HEK293T (cell line): ENCODE data around the gene RS1.

ENCODE experiments used
- CTCF ChIA-PET: fragments of 350-600 bp; formaldehyde crosslinking; extraction: SDS; loops from one replicate; lab custom pipeline; 2021; ENCODE audit warnings: antibody characterized with exemption, inconsistent platforms; lab: Yijun Ruan, JAX
- POLR2A ChIA-PET: fragments of 350-600 bp; formaldehyde crosslinking; extraction: SDS; loops from one replicate; lab custom pipeline; 2020; ENCODE audit warnings: antibody characterized with exemption, inconsistent platforms; lab: Yijun Ruan, JAX
- DNase-seq: peaks from one replicate; pipeline ENCODE4 v3.0.0; 2012; ENCODE audit warnings: mixed read lengths; ENCODE audit errors: extremely low spot score
- ARNT ChIP-seq: fragments of 450-650 bp; IDR thresholded peaks from 2 replicates; pipeline ENCODE4 v1.6.1; 2017; ENCODE audit warnings: mild to moderate bottlenecking
- BHLHE40 ChIP-seq: fragments of 450-650 bp; IDR thresholded peaks from 2 replicates; pipeline ENCODE4 v1.6.1; 2016; ENCODE audit warnings: mild to moderate bottlenecking, moderate library complexity, borderline replicate concordance
- CTBP1 ChIP-seq: fragments of 450-650 bp; IDR thresholded peaks from 2 replicates; pipeline ENCODE4 v1.6.1; 2016; ENCODE audit warnings: borderline replicate concordance
- ELF4 ChIP-seq: fragments of 450-650 bp; IDR thresholded peaks from 2 replicates; pipeline ENCODE4 v1.6.1; 2017; ENCODE audit warnings: antibody characterized with exemption
- FOXA1 ChIP-seq: fragments of 450-650 bp; IDR thresholded peaks from 2 replicates; pipeline ENCODE4 v1.6.1; 2016; ENCODE audit warnings: mild to moderate bottlenecking
- FOXK2 ChIP-seq: fragments of 450-650 bp; IDR thresholded peaks from 2 replicates; pipeline ENCODE4 v1.6.1; 2016; ENCODE audit warnings: mild to moderate bottlenecking
- FOXM1 ChIP-seq: fragments of 450-650 bp; IDR thresholded peaks from 2 replicates; pipeline ENCODE4 v1.6.1; 2017; ENCODE audit warnings: mild to moderate bottlenecking, borderline replicate concordance
- HDGF ChIP-seq: fragments of 450-650 bp; IDR thresholded peaks from 2 replicates; pipeline ENCODE4 v1.6.1; 2017; ENCODE audit warnings: antibody characterized with exemption, borderline replicate concordance
- L3MBTL2 ChIP-seq: fragments of 450-650 bp; conservative IDR thresholded peaks from 2 replicates; pipeline ENCODE4 v1.6.1; 2016; ENCODE audit warnings: mild to moderate bottlenecking
- LEF1 ChIP-seq: fragments of 450-650 bp; IDR thresholded peaks from 2 replicates; pipeline ENCODE4 v1.6.1; 2017; ENCODE audit warnings: mild to moderate bottlenecking, borderline replicate concordance
- NFRKB ChIP-seq: fragments of 450-650 bp; IDR thresholded peaks from 2 replicates; pipeline ENCODE4 v1.6.1; 2016; ENCODE audit warnings: mild to moderate bottlenecking, moderate library complexity
- PKNOX1 ChIP-seq: fragments of 450-650 bp; IDR thresholded peaks from 2 replicates; pipeline ENCODE4 v1.6.1; 2016
- SP1 ChIP-seq: fragments of 450-650 bp; IDR thresholded peaks from 2 replicates; pipeline ENCODE4 v1.6.1; 2017
- SUZ12 ChIP-seq: fragments of 450-650 bp; IDR thresholded peaks from 2 replicates; pipeline ENCODE4 v1.6.1; 2016; ENCODE audit warnings: mild to moderate bottlenecking
- TARDBP ChIP-seq: fragments of 450-650 bp; IDR thresholded peaks from 2 replicates; pipeline ENCODE4 v1.6.1; 2016
- ZNF384 ChIP-seq: fragments of 450-650 bp; IDR thresholded peaks from 2 replicates; pipeline ENCODE4 v1.6.1; 2016

The RS1 gene

GRCh38 chrX:18639280-18639679 is 32.6 kb downstream of the RS1 start:
- TF ChIP-seq HDGF: no peak
- TF ChIP-seq CTBP1: no peak
- no peak for TF ChIP-seq ELF4
- TF ChIP-seq FOXA1: no peak
- no peak for TF ChIP-seq ZNF384
- TF ChIP-seq PKNOX1: no peak
- no peak for TF ChIP-seq LEF1
- no peak for TF ChIP-seq SP1
- no peak for TF ChIP-seq SUZ12
- no peak for TF ChIP-seq L3MBTL2
- TF ChIP-seq NFRKB: no peak
- TF ChIP-seq FOXM1: no peak
- DNase-seq: no peak
- CTCF ChIA-PET: no interaction called here
- POLR2A ChIA-PET: no interaction called here

- CTCF ChIA-PET: no interaction called here
- POLR2A ChIA-PET: no interaction called here
- TF ChIP-seq FOXA1 (no peak), ELF4 (no peak), FOXM1 (no peak), PKNOX1 (no peak), TARDBP (no peak), NFRKB (no peak), ARNT (no peak), FOXK2 (no peak), HDGF (no peak)
- DNase-seq: no peak
Observed at GRCh38 chrX:18638398-18638797, 33.5 kb downstream of the RS1 start.

GRCh38 chrX:18630934-18631333 is 41.0 kb downstream of the RS1 start:
- TF ChIP-seq L3MBTL2 (no peak), FOXA1 (no peak), ZNF384 (no peak)
- ChIA-PET CTCF (no interaction called here), POLR2A (no interaction called here)
- DNase-seq: no peak

- no peak for DNase-seq
- CTCF ChIA-PET: no interaction called here
- POLR2A ChIA-PET: no interaction called here
- no peak for TF ChIP-seq FOXM1
- no peak for TF ChIP-seq SP1
- TF ChIP-seq CTBP1: no peak
- no peak for TF ChIP-seq ARNT
Observed at GRCh38 chrX:18624599-18624998, 47.3 kb downstream of the RS1 start.

GRCh38 chrX:18620349-18620748 is 51.6 kb downstream of the RS1 start:
- TF ChIP-seq FOXA1 (no peak), L3MBTL2 (no peak), CTBP1 (no peak), FOXM1 (no peak), ARNT (no peak), FOXK2 (no peak), LEF1 (no peak), HDGF (no peak), SP1 (no peak), SUZ12 (no peak)
- POLR2A ChIA-PET: no interaction called here
- CTCF ChIA-PET: no interaction called here
- no peak for DNase-seq

- no peak for DNase-seq
- ChIA-PET CTCF (interaction anchor here (0.6 to 1.1 kb wide), 2 partner anchors 209 to 424 kb away, joined by 3 to 6 read pairs; no protein-coding TSS in a partner anchor), POLR2A (no interaction called here)
- no peak for TF ChIP-seq ARNT
- TF ChIP-seq SUZ12: no peak
- TF ChIP-seq SP1: no peak
- no peak for TF ChIP-seq TARDBP
- TF ChIP-seq FOXA1: no peak
- TF ChIP-seq PKNOX1: no peak
- TF ChIP-seq BHLHE40: no peak
- no peak for TF ChIP-seq ELF4
- TF ChIP-seq FOXM1: no peak
- no peak for TF ChIP-seq NFRKB
- TF ChIP-seq LEF1: no peak
- no peak for TF ChIP-seq ZNF384
- no peak for TF ChIP-seq L3MBTL2
- TF ChIP-seq FOXK2: no peak
- no peak for TF ChIP-seq CTBP1
- TF ChIP-seq HDGF: no peak
Observed at GRCh38 chrX:18619288-18619687, 52.6 kb downstream of the RS1 start.

- DNase-seq: no peak
- POLR2A ChIA-PET: no interaction called here
- TF ChIP-seq CTBP1 (no peak), HDGF (no peak), SUZ12 (no peak), ARNT (no peak)
- CTCF ChIA-PET: no interaction called here
Observed at GRCh38 chrX:18617407-18617750, 54.5 kb downstream of the RS1 start.
